HepG2 (cell line): Measurements from ENCODE around the gene GEMIN4. TPM values are rescaled to one million over a fixed set of nuclear protein-coding genes. Genes with fewer than 3 reads are reported as not detected.

Source experiments
- HNF1A ChIP-seq, 2 experiments: sonication (generic) in 1 of 2; formaldehyde crosslinking in 1 of 2; IDR thresholded peaks; 2 replicates each; pipeline versions ENCODE4 v1.4.0 to v1.6.1; 2016 to 2020; ENCODE audit warnings: borderline replicate concordance in 1 of 2, low read depth in 1 of 2, mild to moderate bottlenecking in 1 of 2, missing genetic modification reagents in 1 of 2
- KLF11 ChIP-seq: IDR thresholded peaks from 2 replicates; pipeline ENCODE4 v1.6.1; 2016; ENCODE audit warnings: missing compliant biosample characterization
- NKX3-1 ChIP-seq: sonication (generic); formaldehyde crosslinking; IDR thresholded peaks from 2 replicates; pipeline ENCODE4 v1.5.0; 2020; ENCODE audit warnings: missing genetic modification reagents
- NPAS2 ChIP-seq: sonication (generic); formaldehyde crosslinking; IDR thresholded peaks from 2 replicates; pipeline ENCODE4 v1.8.0; 2022; ENCODE audit warnings: mild to moderate bottlenecking, missing genetic modification reagents, borderline replicate concordance
- SUZ12 ChIP-seq: fragments of 150-350 bp; IDR thresholded peaks from 2 replicates; pipeline ENCODE4 v1.6.1; 2014; ENCODE audit warnings: low read depth, low read length
- ZBTB49 ChIP-seq: sonication (generic); formaldehyde crosslinking; IDR thresholded peaks from 2 replicates; pipeline ENCODE4 v1.4.0; 2020; ENCODE audit warnings: missing genetic modification reagents, borderline replicate concordance
- ZNF230 ChIP-seq: sonication (generic); formaldehyde crosslinking; IDR thresholded peaks from 2 replicates; pipeline ENCODE4 v1.4.0; 2020; ENCODE audit warnings: mild to moderate bottlenecking, missing genetic modification reagents
- ZNF253 ChIP-seq: sonication (generic); formaldehyde crosslinking; IDR thresholded peaks from 2 replicates; pipeline ENCODE4 v1.8.0; 2022; ENCODE audit warnings: mild to moderate bottlenecking, missing genetic modification reagents, borderline replicate concordance
- ZNF879 ChIP-seq: sonication (generic); formaldehyde crosslinking; IDR thresholded peaks from 2 replicates; pipeline ENCODE4 v1.8.1; 2023; ENCODE audit warnings: missing genetic modification reagents
- polyA plus RNA-seq, 8 experiments: library from polyadenylated mRNA; depleted of rRNA in 3 of 8; stranded (reverse) in 7 of 8; unstranded in 1 of 8; fragments of >200 nt; fragmentation: Illumina TruSeq in 4 of 8; extraction: Trizol in 4 of 8; gene quantifications; 2 replicates each; pipeline versions ENCODE4 v1.2.1 to v1.2.3, GENCODE V29; 2011 to 2016; ENCODE audit warnings: low read depth in 4 of 8, missing spikeins in 1 of 8, mixed read lengths in 1 of 8; ENCODE audit not compliant: insufficient read depth in 1 of 8
- total RNA-seq, 5 experiments: library from RNA; depleted of rRNA; stranded (reverse); fragments of >200 nt; fragmentation: Illumina TruSeq; extraction: Trizol; gene quantifications; 2 replicates each; pipeline ENCODE4 v1.2.3, GENCODE V29; 2016; ENCODE audit warnings: low read depth in 1 of 5
- TF ChIP-seq, protein P1 (sequence below): sonication (generic); formaldehyde crosslinking; IDR thresholded peaks from 2 replicates; pipeline ENCODE4 v1.5.0; 2020; ENCODE audit warnings: mild to moderate bottlenecking, missing genetic modification reagents, borderline replicate concordance
- TF ChIP-seq, protein P2 (sequence below): sonication (generic); formaldehyde crosslinking; IDR thresholded peaks from 2 replicates; pipeline ENCODE4 v1.5.0; 2020; ENCODE audit warnings: missing genetic modification reagents
- TF ChIP-seq, protein P3 (sequence below): sonication (generic); formaldehyde crosslinking; conservative IDR thresholded peaks from 2 replicates; pipeline ENCODE4 v1.8.0; 2022; ENCODE audit warnings: missing genetic modification reagents

Gene GEMIN4
- total and polyA plus RNA-seq, 2 of the 13 experiments (the other 11 are each of a cell fraction or from before 2014, with no cell fraction given): 10.8 to 22.7 TPM

DNA sequence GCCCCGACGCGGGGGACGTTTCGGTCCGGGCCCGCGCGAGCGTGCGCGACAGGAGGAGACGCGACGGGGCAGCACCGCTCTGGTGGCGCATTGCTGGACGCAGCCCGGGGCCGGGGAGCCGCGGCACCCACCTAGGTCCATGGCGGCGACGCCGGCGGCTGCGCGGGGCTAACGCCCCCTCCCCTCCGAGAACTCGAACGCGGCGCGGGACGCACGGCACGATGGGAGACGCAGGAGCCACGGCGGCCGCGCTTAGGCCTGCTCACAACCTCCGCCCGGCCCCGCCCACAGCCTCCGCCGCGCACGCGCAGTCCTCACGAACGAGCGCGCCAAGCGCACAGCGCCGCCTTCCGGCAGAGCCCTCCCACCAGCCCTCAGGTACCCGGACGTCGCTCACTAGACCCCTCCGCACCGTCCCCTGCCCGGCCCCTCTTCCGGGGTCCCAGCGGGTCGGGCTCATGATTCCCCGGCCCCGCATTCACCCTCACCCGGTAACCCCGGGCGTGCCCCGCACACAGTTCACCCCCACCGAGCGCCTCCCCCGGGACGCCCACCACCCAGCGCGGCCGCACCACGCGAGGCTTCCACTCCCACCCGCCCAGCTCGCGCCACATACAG lies at the start of gene GEMIN4 (continued):
- TF ChIP-seq HNF1A (IDR thresholded peaks at IDR 0.05; ENCODE audit: low read depth): no peak
- no peak for TF ChIP-seq HNF1A (CRISPR knock-in tag; IDR thresholded peaks at IDR 0.05; ENCODE audit: borderline replicate concordance)
- TF ChIP-seq, protein P1, sequence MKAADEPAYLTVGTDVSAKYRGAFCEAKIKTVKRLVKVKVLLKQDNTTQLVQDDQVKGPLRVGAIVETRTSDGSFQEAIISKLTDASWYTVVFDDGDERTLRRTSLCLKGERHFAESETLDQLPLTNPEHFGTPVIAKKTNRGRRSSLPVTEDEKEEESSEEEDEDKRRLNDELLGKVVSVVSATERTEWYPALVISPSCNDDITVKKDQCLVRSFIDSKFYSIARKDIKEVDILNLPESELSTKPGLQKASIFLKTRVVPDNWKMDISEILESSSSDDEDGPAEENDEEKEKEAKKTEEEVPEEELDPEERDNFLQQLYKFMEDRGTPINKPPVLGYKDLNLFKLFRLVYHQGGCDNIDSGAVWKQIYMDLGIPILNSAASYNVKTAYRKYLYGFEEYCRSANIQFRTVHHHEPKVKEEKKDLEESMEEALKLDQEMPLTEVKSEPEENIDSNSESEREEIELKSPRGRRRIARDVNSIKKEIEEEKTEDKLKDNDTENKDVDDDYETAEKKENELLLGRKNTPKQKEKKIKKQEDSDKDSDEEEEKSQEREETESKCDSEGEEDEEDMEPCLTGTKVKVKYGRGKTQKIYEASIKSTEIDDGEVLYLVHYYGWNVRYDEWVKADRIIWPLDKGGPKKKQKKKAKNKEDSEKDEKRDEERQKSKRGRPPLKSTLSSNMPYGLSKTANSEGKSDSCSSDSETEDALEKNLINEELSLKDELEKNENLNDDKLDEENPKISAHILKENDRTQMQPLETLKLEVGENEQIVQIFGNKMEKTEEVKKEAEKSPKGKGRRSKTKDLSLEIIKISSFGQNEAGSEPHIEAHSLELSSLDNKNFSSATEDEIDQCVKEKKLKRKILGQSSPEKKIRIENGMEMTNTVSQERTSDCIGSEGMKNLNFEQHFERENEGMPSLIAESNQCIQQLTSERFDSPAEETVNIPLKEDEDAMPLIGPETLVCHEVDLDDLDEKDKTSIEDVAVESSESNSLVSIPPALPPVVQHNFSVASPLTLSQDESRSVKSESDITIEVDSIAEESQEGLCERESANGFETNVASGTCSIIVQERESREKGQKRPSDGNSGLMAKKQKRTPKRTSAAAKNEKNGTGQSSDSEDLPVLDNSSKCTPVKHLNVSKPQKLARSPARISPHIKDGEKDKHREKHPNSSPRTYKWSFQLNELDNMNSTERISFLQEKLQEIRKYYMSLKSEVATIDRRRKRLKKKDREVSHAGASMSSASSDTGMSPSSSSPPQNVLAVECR (CRISPR knock-in tag): peak; percentile 90; the same call in 1 of the 2 replicates
- TF ChIP-seq, protein P2, sequence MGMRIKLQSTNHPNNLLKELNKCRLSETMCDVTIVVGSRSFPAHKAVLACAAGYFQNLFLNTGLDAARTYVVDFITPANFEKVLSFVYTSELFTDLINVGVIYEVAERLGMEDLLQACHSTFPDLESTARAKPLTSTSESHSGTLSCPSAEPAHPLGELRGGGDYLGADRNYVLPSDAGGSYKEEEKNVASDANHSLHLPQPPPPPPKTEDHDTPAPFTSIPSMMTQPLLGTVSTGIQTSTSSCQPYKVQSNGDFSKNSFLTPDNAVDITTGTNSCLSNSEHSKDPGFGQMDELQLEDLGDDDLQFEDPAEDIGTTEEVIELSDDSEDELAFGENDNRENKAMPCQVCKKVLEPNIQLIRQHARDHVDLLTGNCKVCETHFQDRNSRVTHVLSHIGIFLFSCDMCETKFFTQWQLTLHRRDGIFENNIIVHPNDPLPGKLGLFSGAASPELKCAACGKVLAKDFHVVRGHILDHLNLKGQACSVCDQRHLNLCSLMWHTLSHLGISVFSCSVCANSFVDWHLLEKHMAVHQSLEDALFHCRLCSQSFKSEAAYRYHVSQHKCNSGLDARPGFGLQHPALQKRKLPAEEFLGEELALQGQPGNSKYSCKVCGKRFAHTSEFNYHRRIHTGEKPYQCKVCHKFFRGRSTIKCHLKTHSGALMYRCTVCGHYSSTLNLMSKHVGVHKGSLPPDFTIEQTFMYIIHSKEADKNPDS: no peak
- no peak for TF ChIP-seq NPAS2
- no peak for TF ChIP-seq NKX3-1 (CRISPR knock-in tag)
- TF ChIP-seq, protein P3, sequence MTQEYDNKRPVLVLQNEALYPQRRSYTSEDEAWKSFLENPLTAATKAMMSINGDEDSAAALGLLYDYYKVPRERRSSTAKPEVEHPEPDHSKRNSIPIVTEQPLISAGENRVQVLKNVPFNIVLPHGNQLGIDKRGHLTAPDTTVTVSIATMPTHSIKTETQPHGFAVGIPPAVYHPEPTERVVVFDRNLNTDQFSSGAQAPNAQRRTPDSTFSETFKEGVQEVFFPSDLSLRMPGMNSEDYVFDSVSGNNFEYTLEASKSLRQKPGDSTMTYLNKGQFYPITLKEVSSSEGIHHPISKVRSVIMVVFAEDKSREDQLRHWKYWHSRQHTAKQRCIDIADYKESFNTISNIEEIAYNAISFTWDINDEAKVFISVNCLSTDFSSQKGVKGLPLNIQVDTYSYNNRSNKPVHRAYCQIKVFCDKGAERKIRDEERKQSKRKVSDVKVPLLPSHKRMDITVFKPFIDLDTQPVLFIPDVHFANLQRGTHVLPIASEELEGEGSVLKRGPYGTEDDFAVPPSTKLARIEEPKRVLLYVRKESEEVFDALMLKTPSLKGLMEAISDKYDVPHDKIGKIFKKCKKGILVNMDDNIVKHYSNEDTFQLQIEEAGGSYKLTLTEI (CRISPR knock-in tag): no peak
- no peak for TF ChIP-seq ZBTB49 (CRISPR knock-in tag)
- TF ChIP-seq ZNF230 (CRISPR knock-in tag): peak; percentile 61; the same call in 1 of the 2 replicates
- TF ChIP-seq SUZ12: no peak
- no peak for TF ChIP-seq ZNF879 (CRISPR knock-in tag)
- TF ChIP-seq KLF11 (CRISPR knock-in tag): no peak; the same call in 1 of the 2 replicates
- TF ChIP-seq ZNF253: no peak
